Fibroblast of villous mesenchyme (primary cell): ENCODE results near the gene GJC3. TPM values are rescaled to one million over a fixed set of nuclear protein-coding genes. Genes with fewer than 3 reads are reported as not detected.
"Not testable (repeated sequence)": the region's sequence is repeated elsewhere in the genome, so short reads cannot be mapped to it uniquely, and the experiment has no call there.

Source experiments
- DNase-seq: peaks from one replicate; pipeline ENCODE4 v3.0.0-alpha.2; 2010; ENCODE audit warnings: low read depth
- H3K4me3 ChIP-seq: 2 replicates; pipeline ENCODE4 v1.5.1; 2011; ENCODE audit warnings: low read depth, mild to moderate bottlenecking, low read length
- CTCF ChIP-seq: IDR thresholded peaks from 2 replicates; pipeline ENCODE4 v1.5.1; 2012; ENCODE audit warnings: low read depth, mild to moderate bottlenecking, low read length; ENCODE audit not compliant: insufficient read depth
- small RNA-seq: library from RNA; depleted of rRNA; stranded (forward); fragments of <200 nt; gene quantifications from one replicate; pipeline ENCODE3, GENCODE V24; 2012
- total RNA-seq: library from RNA; depleted of rRNA; stranded (reverse); fragments of >200 nt; gene quantifications from 2 replicates; pipeline ENCODE4 v1.2.3, GENCODE V29; 2012

The GJC3 gene
- total RNA-seq, 1 donor: not detected

- no peak overlapping the region for H3K4me3 ChIP-seq
- no peak for TF ChIP-seq CTCF
- no peak for DNase-seq
Observed at GRCh38 chr7:99893280-99893679, 36.1 kb downstream of the GJC3 start.

GRCh38 chr7:99890348-99890747 is 39.1 kb downstream of the GJC3 start:
- H3K4me3 ChIP-seq, DNase-seq: not testable (repeated sequence)

GRCh38 chr7:99888366-99888765 is 41.1 kb downstream of the GJC3 start:
- DNase-seq, H3K4me3 ChIP-seq: not testable (repeated sequence)

GRCh38 chr7:99881370-99881769 is 48.0 kb downstream of the GJC3 start:
- DNase-seq: no peak
- no peak overlapping the region for H3K4me3 ChIP-seq
- no peak for TF ChIP-seq CTCF

- no peak for TF ChIP-seq CTCF
- H3K4me3 ChIP-seq: no peak within 1 kb of the TSS
- DNase-seq: no peak
Observed at GRCh38 chr7:99876933-99877332, 52.5 kb downstream of the GJC3 start, which contains the start of gene OR2AE1. Gene OR2AE1, minus strand, starts transcription at chr7:99877033. Its CDS starts 0 bp downstream, at chr7:99877033.

GRCh38 chr7:99876491-99876890 is 52.9 kb downstream of the GJC3 start:
- no peak for DNase-seq
- no peak for TF ChIP-seq CTCF
- H3K4me3 ChIP-seq: no peak overlapping the region

Small RNAs within 50 kb of the gene (small RNA-seq; reads per million reads assigned to genes)
- gene RF00019: not detected
- gene RF00561: not detected

Other genes with a start within 250 kb of the GJC3 start
- gene CYP3A5, start 249.6 kb downstream of the GJC3 start, total RNA-seq: under 0.01 and 0.43 TPM in 2 replicates
- gene CYP3A7, start 194.4 kb downstream of the GJC3 start, total RNA-seq: not detected in 2 replicates
- not detected in 2 replicates for gene CYP3A4, start 145.4 kb downstream of the GJC3 start, total RNA-seq
- not detected in 2 replicates for gene CYP3A43, start 101.6 kb downstream of the GJC3 start, total RNA-seq
- gene OR2AE1, start 52.6 kb downstream of the GJC3 start, total RNA-seq: 0.32 TPM in 1 of 2 replicates, not detected in the other
- gene TRIM4, start 10.1 kb downstream of the GJC3 start, total RNA-seq: 17.7 and 27.2 TPM in 2 replicates
- gene AZGP1, start 46.4 kb upstream of the GJC3 start, total RNA-seq: not detected in 2 replicates
- 29.6 and 41.9 TPM in 2 replicates for gene ZKSCAN1, start 86.0 kb upstream of the GJC3 start, total RNA-seq
- gene ZSCAN21, start 120.2 kb upstream of the GJC3 start, total RNA-seq: 9.0 and 11.7 TPM in 2 replicates
- 32.2 and 32.8 TPM in 2 replicates for gene ZNF3, start 152.1 kb upstream of the GJC3 start, total RNA-seq
- gene COPS6, start 159.3 kb upstream of the GJC3 start, total RNA-seq: 104 and 113 TPM in 2 replicates
- 73.8 and 77.7 TPM in 2 replicates for gene MCM7, start 171.8 kb upstream of the GJC3 start, total RNA-seq
- 16.1 and 16.4 TPM in 2 replicates for gene AP4M1, start 172.0 kb upstream of the GJC3 start, total RNA-seq
- 50.9 and 54.4 TPM in 2 replicates for gene TAF6, start 189.7 kb upstream of the GJC3 start, total RNA-seq
- gene CNPY4, start 190.0 kb upstream of the GJC3 start, total RNA-seq: 23.2 and 40.2 TPM in 2 replicates
- gene MBLAC1, start 197.3 kb upstream of the GJC3 start, total RNA-seq: 1.7 and 4.2 TPM in 2 replicates
- 65.2 and 81.5 TPM in 2 replicates for gene LAMTOR4, start 219.3 kb upstream of the GJC3 start, total RNA-seq
- gene TRAPPC14, start 229.1 kb upstream of the GJC3 start, total RNA-seq: 11.9 and 14.2 TPM in 2 replicates
- 1.9 and 2.2 TPM in 2 replicates for gene GAL3ST4, start 239.0 kb upstream of the GJC3 start, total RNA-seq
- 0.43 and 2.9 TPM in 2 replicates for gene GPC2, start 247.8 kb upstream of the GJC3 start, total RNA-seq
- gene STAG3, start 248.3 kb upstream of the GJC3 start, total RNA-seq: under 0.01 and 0.64 TPM in 2 replicates